ENCODE data around the gene GNAS-AS1.
A peak's percentile ranks its signal among the peaks of the same experiment; 100 is the strongest.

Gene GNAS-AS1

GRCh38 chr20:58847463-58847862, 3.2 kb downstream of the GNAS-AS1 start:
- TF ChIP-seq ZNF274 (IDR thresholded peaks at IDR 0.05; ENCODE audit: low read depth, low read length) (no peak), SUZ12 (IDR thresholded peaks at IDR 0.05; ENCODE audit: extremely low read depth, insufficient read depth, insufficient read length) (no peak), YY1 (IDR thresholded peaks at IDR 0.05; ENCODE audit: insufficient read depth, insufficient read length) (no peak)
- Histone ChIP-seq H3K36me3 (ENCODE audit: insufficient read depth, insufficient read length, low read length) (peaks cover 42% of the 10 kb centered on the region), H3K4me3 (ENCODE audit: insufficient read length, low read depth) (no peak overlapping the region), H3K9me3 (ENCODE audit: insufficient read depth, low read length) (no peaks in the 10 kb centered on the region), H3K9ac (ENCODE audit: insufficient read length, low read depth) (no peak overlapping the region), H3K4me1 (ENCODE audit: insufficient read depth, insufficient read length) (peaks cover 15% of the 10 kb centered on the region), H3K27me3 (ENCODE audit: insufficient read depth, insufficient read length) (peaks cover 25% of the 10 kb centered on the region)
- no peak for DNase-seq (ENCODE audit: low read depth, low spot score)

- TF ChIP-seq YY1 (IDR thresholded peaks at IDR 0.05; ENCODE audit: insufficient read depth, insufficient read length): no peak
- TF ChIP-seq SUZ12 (IDR thresholded peaks at IDR 0.05; ENCODE audit: extremely low read depth, insufficient read depth, insufficient read length): no peak
- no peak for TF ChIP-seq ZNF274 (IDR thresholded peaks at IDR 0.05; ENCODE audit: low read depth, low read length)
- Histone ChIP-seq H3K4me3 (ENCODE audit: insufficient read length, low read depth) (no peak overlapping the region), H3K27me3 (ENCODE audit: insufficient read depth, insufficient read length) (peaks cover 25% of the 10 kb centered on the region), H3K9ac (ENCODE audit: insufficient read length, low read depth) (no peak overlapping the region), H3K36me3 (ENCODE audit: insufficient read depth, insufficient read length, low read length) (peaks cover 59% of the 10 kb centered on the region), H3K4me1 (ENCODE audit: insufficient read depth, insufficient read length) (peaks cover 13% of the 10 kb centered on the region), H3K9me3 (ENCODE audit: insufficient read depth, low read length) (no peaks in the 10 kb centered on the region)
- DNase-seq (ENCODE audit: low read depth, low spot score): no peak
Observed at GRCh38 chr20:58845706-58846105, 5.0 kb downstream of the GNAS-AS1 start.

DNA sequence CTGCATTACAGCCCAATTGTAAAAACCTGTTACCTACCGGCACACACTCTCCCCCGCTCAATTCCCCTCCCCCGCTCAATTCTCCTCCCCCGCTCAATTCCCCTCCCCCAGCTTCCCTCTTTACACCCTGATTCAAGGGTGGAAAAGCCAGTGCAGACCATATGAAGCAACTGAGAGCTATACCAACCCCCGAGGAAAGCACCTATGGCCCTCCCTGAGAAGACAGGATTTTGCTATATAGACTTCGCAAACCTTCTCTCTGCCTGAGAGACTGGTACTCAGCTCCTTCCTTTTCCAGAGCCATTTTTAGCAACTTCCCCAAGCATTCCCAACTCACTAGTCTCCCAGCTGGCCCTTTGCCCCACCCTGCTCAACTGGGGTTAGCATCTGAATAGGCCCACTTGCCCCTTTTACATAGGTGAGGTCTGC, 7.6 kb downstream of the GNAS-AS1 start:
- no peak overlapping the region for H3K9ac ChIP-seq (ENCODE audit: insufficient read length, low read depth)
- no peaks in the 10 kb centered on the region for H3K9me3 ChIP-seq (ENCODE audit: insufficient read depth, low read length)
- H3K36me3 ChIP-seq (ENCODE audit: insufficient read depth, insufficient read length, low read length): peaks cover 65% of the 10 kb centered on the region
- peak; percentile 57 for DNase-seq (ENCODE audit: low read depth, low spot score)
- TF ChIP-seq SUZ12 (IDR thresholded peaks at IDR 0.05; ENCODE audit: extremely low read depth, insufficient read depth, insufficient read length) (no peak), YY1 (IDR thresholded peaks at IDR 0.05; ENCODE audit: insufficient read depth, insufficient read length) (no peak), ZNF274 (IDR thresholded peaks at IDR 0.05; ENCODE audit: low read depth, low read length) (no peak)
- no peak overlapping the region for H3K4me3 ChIP-seq (ENCODE audit: insufficient read length, low read depth)
- H3K27me3 ChIP-seq (ENCODE audit: insufficient read depth, insufficient read length): peaks cover 39% of the 10 kb centered on the region
- H3K4me1 ChIP-seq (ENCODE audit: insufficient read depth, insufficient read length): peaks cover 16% of the 10 kb centered on the region

GRCh38 chr20:58842276-58842675, 8.4 kb downstream of the GNAS-AS1 start:
- TF ChIP-seq ZNF274 (IDR thresholded peaks at IDR 0.05; ENCODE audit: low read depth, low read length): no peak
- TF ChIP-seq SUZ12 (IDR thresholded peaks at IDR 0.05; ENCODE audit: extremely low read depth, insufficient read depth, insufficient read length): no peak
- TF ChIP-seq YY1 (IDR thresholded peaks at IDR 0.05; ENCODE audit: insufficient read depth, insufficient read length): no peak
- no peak for DNase-seq (ENCODE audit: low read depth, low spot score)
- Histone ChIP-seq H3K4me1 (ENCODE audit: insufficient read depth, insufficient read length) (peaks cover 16% of the 10 kb centered on the region), H3K4me3 (ENCODE audit: insufficient read length, low read depth) (no peak overlapping the region), H3K36me3 (ENCODE audit: insufficient read depth, insufficient read length, low read length) (peaks cover 65% of the 10 kb centered on the region), H3K9ac (ENCODE audit: insufficient read length, low read depth) (no peak overlapping the region), H3K9me3 (ENCODE audit: insufficient read depth, low read length) (no peaks in the 10 kb centered on the region), H3K27me3 (ENCODE audit: insufficient read depth, insufficient read length) (peaks cover 39% of the 10 kb centered on the region)

DNA sequence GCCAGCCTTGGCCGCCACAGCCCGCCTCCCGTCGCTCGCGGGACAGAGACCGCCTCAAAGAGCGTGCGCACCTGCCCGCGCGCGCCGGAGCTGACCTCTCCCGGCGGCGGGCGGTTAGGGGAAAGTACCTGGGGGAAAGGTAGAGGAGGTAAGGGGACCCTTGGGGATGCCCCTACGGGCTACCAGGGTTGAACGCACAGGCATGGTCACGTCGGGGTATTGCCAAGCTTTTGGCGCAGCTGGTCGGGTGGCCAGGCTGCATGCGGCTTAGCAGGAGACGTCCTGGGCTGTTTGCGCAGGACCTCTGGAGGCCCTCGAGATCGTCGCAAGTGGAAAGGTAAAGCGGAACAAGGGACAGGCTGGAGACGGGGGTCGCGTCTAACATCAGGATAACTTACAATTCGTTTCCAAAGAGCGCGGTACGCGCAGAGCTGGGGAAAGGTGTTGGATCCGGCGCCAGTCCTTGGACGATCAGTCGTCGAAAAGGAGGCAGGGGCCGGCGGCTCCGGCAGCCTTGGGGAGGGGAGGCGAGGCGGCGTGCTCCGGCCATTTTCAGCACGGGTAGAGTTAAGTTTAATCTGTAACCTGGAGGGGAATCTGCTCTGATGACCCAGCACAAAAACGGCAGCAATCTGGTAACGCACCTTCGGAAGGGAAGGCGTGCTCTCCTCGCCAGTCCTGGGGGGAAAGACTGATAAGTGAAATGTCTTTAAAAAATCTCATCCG, 9.0 kb downstream of the GNAS-AS1 start:
- H3K36me3 ChIP-seq (ENCODE audit: insufficient read depth, insufficient read length, low read length): peaks cover 65% of the 10 kb centered on the region
- H3K4me3 ChIP-seq (ENCODE audit: insufficient read length, low read depth): no peak overlapping the region
- peak; percentile 93 for TF ChIP-seq SUZ12 (IDR thresholded peaks at IDR 0.05; ENCODE audit: extremely low read depth, insufficient read depth, insufficient read length)
- TF ChIP-seq YY1 (IDR thresholded peaks at IDR 0.05; ENCODE audit: insufficient read depth, insufficient read length): no peak
- peaks cover 13% of the 10 kb centered on the region for H3K4me1 ChIP-seq (ENCODE audit: insufficient read depth, insufficient read length)
- no peak for DNase-seq (ENCODE audit: low read depth, low spot score)
- no peaks in the 10 kb centered on the region for H3K9me3 ChIP-seq (ENCODE audit: insufficient read depth, low read length)
- H3K9ac ChIP-seq (ENCODE audit: insufficient read length, low read depth): no peak overlapping the region
- H3K27me3 ChIP-seq (ENCODE audit: insufficient read depth, insufficient read length): peaks cover 39% of the 10 kb centered on the region

- Histone ChIP-seq H3K9me3 (ENCODE audit: insufficient read depth, low read length) (no peaks in the 10 kb centered on the region), H3K9ac (ENCODE audit: insufficient read length, low read depth) (no peak overlapping the region), H3K27me3 (ENCODE audit: insufficient read depth, insufficient read length) (peaks cover 39% of the 10 kb centered on the region), H3K4me3 (ENCODE audit: insufficient read length, low read depth) (no peak overlapping the region), H3K36me3 (ENCODE audit: insufficient read depth, insufficient read length, low read length) (peaks cover 66% of the 10 kb centered on the region), H3K4me1 (ENCODE audit: insufficient read depth, insufficient read length) (peaks cover 13% of the 10 kb centered on the region)
- TF ChIP-seq SUZ12 (IDR thresholded peaks at IDR 0.05; ENCODE audit: extremely low read depth, insufficient read depth, insufficient read length) (peak; percentile 81), YY1 (IDR thresholded peaks at IDR 0.05; ENCODE audit: insufficient read depth, insufficient read length) (no peak), ZNF274 (IDR thresholded peaks at IDR 0.05; ENCODE audit: low read depth, low read length) (no peak)
- no peak for DNase-seq (ENCODE audit: low read depth, low spot score)
Observed at GRCh38 chr20:58840816-58841538, 9.7 kb downstream of the GNAS-AS1 start.

Data from NT2/D1 (cell line).